ENCODE measurements around the gene ATP6V1B1. TPM values are rescaled to one million over a fixed set of nuclear protein-coding genes. Genes with fewer than 3 reads are reported as not detected.

Gene ATP6V1B1
- total RNA-seq, 4 donors from 2014 or later: not detected

- peaks cover 48% of the 10 kb centered on the region for H3K27me3 ChIP-seq
- H3K9me3 ChIP-seq: no peaks in the 10 kb centered on the region
- H3K36me3 ChIP-seq: no peaks in the 10 kb centered on the region
- WGBS, 2 donors: 33 to 64% methylated on average over 11 to 25 of the region's 25 CpGs
- H3K27ac ChIP-seq: no peak overlapping the region
- intact Hi-C loops (cut with DNase I): no loop called here
- H3K4me1 ChIP-seq: peaks cover 24 to 34% of the 10 kb centered on the region in 2 donors
- no peak for DNase-seq
- no peak overlapping the region for H3K4me3 ChIP-seq (replicated peaks in 1 of 3)
- TF ChIP-seq POLR2A (IDR thresholded peaks at IDR 0.05) (no peak), CTCF (IDR thresholded peaks at IDR 0.05) (no peak)
Observed at GRCh38 chr2:70903641-70904340, 31.9 kb upstream of the ATP6V1B1 start.

- no peak for TF ChIP-seq POLR2A (IDR thresholded peaks at IDR 0.05)
- TF ChIP-seq CTCF (IDR thresholded peaks at IDR 0.05): no peak
- WGBS, 2 donors: 30 to 31% methylated on average over 28 to 50 of the region's 56 CpGs
- no peak for DNase-seq
Observed at GRCh38 chr2:70904371-70905216, 31.1 kb upstream of the ATP6V1B1 start.

GRCh38 chr2:70905443-70906421 is 30.0 kb upstream of the ATP6V1B1 start:
- Histone ChIP-seq H3K27ac (no peak overlapping the region), H3K27me3 (peaks cover 48% of the 10 kb centered on the region), H3K36me3 (no peaks in the 10 kb centered on the region), H3K4me3 (replicated peaks in 1 of 3) (no peak overlapping the region), H3K9me3 (no peaks in the 10 kb centered on the region), H3K4me1 (peaks cover 12 to 21% of the 10 kb centered on the region in 2 donors)
- no peak for DNase-seq
- intact Hi-C loops (cut with DNase I): no loop called here
- WGBS, 2 donors: 50% methylated on average over 18 of the region's 18 CpGs
- TF ChIP-seq CTCF (IDR thresholded peaks at IDR 0.05): no peak
- TF ChIP-seq POLR2A (IDR thresholded peaks at IDR 0.05): no peak

More at GRCh38 chr2:70904371-70905216, 31.1 kb upstream of the ATP6V1B1 start:
- Histone ChIP-seq H3K9me3 (no peaks in the 10 kb centered on the region), H3K36me3 (no peaks in the 10 kb centered on the region), H3K27me3 (peaks cover 48% of the 10 kb centered on the region), H3K4me1 (peaks cover 20 to 32% of the 10 kb centered on the region in 2 donors), H3K27ac (no peak overlapping the region), H3K4me3 (replicated peaks in 1 of 3) (no peak overlapping the region)
- intact Hi-C loops (cut with DNase I): no loop called here

- Histone ChIP-seq H3K4me1 (peaks cover 4 to 13% of the 10 kb centered on the region in 2 donors), H3K36me3 (no peaks in the 10 kb centered on the region), H3K27me3 (peaks cover 46% of the 10 kb centered on the region), H3K27ac (no peak overlapping the region), H3K4me3 (replicated peaks in 1 of 3) (no peak overlapping the region), H3K9me3 (no peaks in the 10 kb centered on the region)
- 19 to 40% methylated on average over 16 of the region's 16 CpGs for WGBS, 2 donors
- intact Hi-C loops (cut with DNase I): no loop called here
- DNase-seq: no peak
- no peak for TF ChIP-seq CTCF (IDR thresholded peaks at IDR 0.05)
- TF ChIP-seq POLR2A (IDR thresholded peaks at IDR 0.05): no peak
Observed at GRCh38 chr2:70906439-70907005, 29.2 kb upstream of the ATP6V1B1 start.
